PC-9 (cell line): Measurements from ENCODE around the gene ABCG5. TPM values are rescaled to one million over a fixed set of nuclear protein-coding genes. Genes with fewer than 3 reads are reported as not detected.

Experiments used
- BruUV-seq: library from RNA; stranded (reverse); fragments of 400-500 nt; replicated peaks from 2 replicates; lab custom pipeline; 2021; lab: Mats Ljungman, UMichigan
- CTCF ChIA-PET: fragments of 300-600 bp; sonication (Branson Sonifier 250); formaldehyde crosslinking; loops from one replicate; lab custom pipeline; 2022; ENCODE audit warnings: antibody characterized with exemption; lab: Charles Lee
- POLR2A ChIA-PET: fragments of 300-600 bp; sonication (Branson Sonifier 250); formaldehyde crosslinking; loops from one replicate; lab custom pipeline; 2022; ENCODE audit warnings: antibody characterized with exemption; ENCODE audit not compliant: unreplicated experiment; lab: Charles Lee
- DNase-seq, 2 experiments: peaks; one replicate each; pipeline versions ENCODE4 v3.0.0 to v3.0.0-alpha.2; 2015 to 2022; ENCODE audit warnings: mixed read lengths in 1 of 2
- H2AFZ ChIP-seq: fragments of 200-600 bp; sonication (generic); 2 replicates; pipeline ENCODE4 v1.8.1; 2017; ENCODE audit warnings: antibody characterized with exemption
- H3F3A ChIP-seq: fragments of 200-600 bp; sonication (generic); 2 replicates; pipeline ENCODE4 v1.8.1; 2017; ENCODE audit warnings: antibody characterized with exemption, mild to moderate bottlenecking, low read depth; ENCODE audit not compliant: insufficient read depth
- H3K27ac ChIP-seq: fragments of 200-600 bp; sonication (generic); 2 replicates; pipeline ENCODE4 v1.6.1; 2016; ENCODE audit warnings: mixed run types
- H3K27me3 ChIP-seq: fragments of 200-600 bp; sonication (generic); 2 replicates; pipeline ENCODE4 v1.6.1; 2016; ENCODE audit warnings: low read depth, mixed run types; ENCODE audit not compliant: insufficient read depth
- H3K36me3 ChIP-seq: fragments of 200-600 bp; sonication (generic); 2 replicates; pipeline ENCODE4 v1.6.1; 2016; ENCODE audit warnings: low read depth, mixed run types
- H3K4me1 ChIP-seq: fragments of 200-600 bp; sonication (generic); replicated peaks from 2 replicates; pipeline ENCODE4 v1.6.1; 2016; ENCODE audit warnings: mixed run types; ENCODE audit not compliant: insufficient read depth
- H3K4me2 ChIP-seq: fragments of 200-600 bp; sonication (generic); 2 replicates; pipeline ENCODE4 v1.6.1; 2017; ENCODE audit warnings: mixed run types
- H3K4me3 ChIP-seq: fragments of 200-600 bp; sonication (generic); 2 replicates; pipeline ENCODE4 v1.6.1; 2016; ENCODE audit warnings: mixed run types
- H3K79me2 ChIP-seq: fragments of 200-600 bp; sonication (generic); 2 replicates; pipeline ENCODE4 v1.6.1; 2017; ENCODE audit warnings: low read depth, mixed run types
- H3K9me2 ChIP-seq: fragments of 200-600 bp; sonication (generic); 2 replicates; pipeline ENCODE4 v1.8.1; 2017; ENCODE audit warnings: mild to moderate bottlenecking; ENCODE audit not compliant: insufficient read depth
- H3K9me3 ChIP-seq: fragments of 200-600 bp; sonication (generic); 2 replicates; pipeline ENCODE4 v1.8.1; 2016; ENCODE audit warnings: low read depth; ENCODE audit not compliant: insufficient read depth
- H4K20me1 ChIP-seq: fragments of 200-600 bp; sonication (generic); 2 replicates; pipeline ENCODE4 v1.8.1; 2017; ENCODE audit not compliant: insufficient read depth
- CTCF ChIP-seq: fragments of 200-600 bp; sonication (generic); conservative IDR thresholded peaks from 2 replicates; pipeline ENCODE4 v1.6.1; 2017; ENCODE audit warnings: mixed run types, antibody characterized with exemption, mild to moderate bottlenecking, moderate library complexity
- EZH2 ChIP-seq: fragments of 200-600 bp; sonication (generic); IDR thresholded peaks from 2 replicates; pipeline ENCODE4 v1.8.0; 2017; ENCODE audit warnings: antibody characterized with exemption, low read depth
- intact Hi-C: fragments of 100-400 bp; cut with micrococcal nuclease; formaldehyde crosslinking; loops from one replicate; pipeline ENCODE4 v1.10.0; 2022; ENCODE audit not compliant: unreplicated experiment
- total RNA-seq: library from RNA; stranded (reverse); gene quantifications from 2 replicates; pipeline ENCODE4 v1.2.3, GENCODE V29; 2021

Gene ABCG5
- total RNA-seq, 1 experiment from 2014 or later, result not detected

GRCh38 chr2:43826305-43827250 is 12.1 kb downstream of the ABCG5 start:
- ChIA-PET CTCF (interaction anchor here (0.6 kb wide), 1 partner anchor 24 kb away, joined by 3 read pairs; no protein-coding TSS in a partner anchor), POLR2A (interaction anchor here (0.6 kb wide), 1 partner anchor 944 kb away, joined by 3 read pairs; no protein-coding TSS in a partner anchor)
- no peak overlapping the region for H3K4me2 ChIP-seq
- H3K9me3 ChIP-seq, result no peaks in the 10 kb centered on the region
- no peak overlapping the region for H3K27ac ChIP-seq
- H3K79me2 ChIP-seq, result no peaks in the 10 kb centered on the region
- no peak for TF ChIP-seq EZH2
- no peak for TF ChIP-seq CTCF
- H3F3A ChIP-seq, result no peaks in the 10 kb centered on the region
- no peaks in the 10 kb centered on the region for H3K4me1 ChIP-seq
- intact Hi-C loops, result no loop called here
- H3K4me3 ChIP-seq, result no peak overlapping the region
- DNase-seq, result no peak
- H3K36me3 ChIP-seq, result no peaks in the 10 kb centered on the region
- no peaks in the 10 kb centered on the region for H4K20me1 ChIP-seq
- no peak overlapping the region for H2AFZ ChIP-seq
- peaks cover 58% of the 10 kb centered on the region for H3K27me3 ChIP-seq
- no TSS peak for BruUV-seq
- H3K9me2 ChIP-seq, result no peaks in the 10 kb centered on the region; the same call in 1 of the 2 replicates

GRCh38 chr2:43825841-43826240 is 12.8 kb downstream of the ABCG5 start:
- no peak for DNase-seq
- no peak overlapping the region for H2AFZ ChIP-seq
- peaks cover 65% of the 10 kb centered on the region for H3K27me3 ChIP-seq
- no peaks in the 10 kb centered on the region for H3K36me3 ChIP-seq
- H3F3A ChIP-seq, result no peaks in the 10 kb centered on the region
- BruUV-seq, result no TSS peak
- no peak overlapping the region for H3K4me3 ChIP-seq
- no peaks in the 10 kb centered on the region for H3K79me2 ChIP-seq
- intact Hi-C loops, result no loop called here
- no peaks in the 10 kb centered on the region for H3K4me1 ChIP-seq
- no peaks in the 10 kb centered on the region; the same call in 1 of the 2 replicates for H3K9me2 ChIP-seq
- POLR2A ChIA-PET, result no interaction called here
- H3K4me2 ChIP-seq, result no peak overlapping the region
- TF ChIP-seq CTCF (no peak), EZH2 (no peak)
- no peaks in the 10 kb centered on the region for H3K9me3 ChIP-seq
- CTCF ChIA-PET, result no interaction called here
- no peaks in the 10 kb centered on the region for H4K20me1 ChIP-seq
- H3K27ac ChIP-seq, result no peak overlapping the region

- Histone ChIP-seq H3K79me2 (no peaks in the 10 kb centered on the region), H3K27me3 (peaks cover 65% of the 10 kb centered on the region), H2AFZ (no peak overlapping the region), H3K9me2 (no peaks in the 10 kb centered on the region; the same call in 1 of the 2 replicates), H3K4me3 (no peak overlapping the region), H4K20me1 (no peaks in the 10 kb centered on the region), H3K4me2 (no peak overlapping the region), H3K9me3 (no peaks in the 10 kb centered on the region), H3K4me1 (no peaks in the 10 kb centered on the region), H3F3A (no peaks in the 10 kb centered on the region), H3K36me3 (no peaks in the 10 kb centered on the region), H3K27ac (no peak overlapping the region)
- DNase-seq, result no peak
- intact Hi-C loops, result no loop called here
- TF ChIP-seq EZH2, result no peak
- TF ChIP-seq CTCF, result no peak
- no TSS peak for BruUV-seq
- ChIA-PET CTCF (no interaction called here), POLR2A (interaction anchor here (0.7 kb wide), 1 partner anchor 21 kb away, joined by 5 read pairs; no protein-coding TSS in a partner anchor)
Observed at GRCh38 chr2:43824951-43825493, 13.6 kb downstream of the ABCG5 start.
